GM06990 (cell line): Measurements from ENCODE around the gene BDH2.

Source experiments
- DNase-seq: peaks from one replicate; pipeline ENCODE4 v3.0.0-alpha.2; 2011; ENCODE audit not compliant: insufficient read length; ENCODE audit errors: extremely low read depth
- H3K27me3 ChIP-seq: replicated peaks from 2 replicates; pipeline ENCODE4 v1.6.0; 2011; ENCODE audit warnings: low read length; ENCODE audit not compliant: control insufficient read depth, insufficient read depth
- H3K36me3 ChIP-seq: 2 replicates; pipeline ENCODE4 v1.5.1; 2011; ENCODE audit warnings: low read length; ENCODE audit not compliant: control insufficient read depth, insufficient read depth
- H3K4me3 ChIP-seq: replicated peaks from 2 replicates; pipeline ENCODE4 v1.5.1; 2011; ENCODE audit warnings: low read depth, mild to moderate bottlenecking, control low read depth, low read length
- CTCF ChIP-seq: IDR thresholded peaks from 2 replicates; pipeline ENCODE4 v1.5.1; 2011; ENCODE audit warnings: low read length, control low read depth, mild to moderate bottlenecking, inconsistent platforms; ENCODE audit not compliant: insufficient read depth, poor library complexity, severe bottlenecking

BDH2 gene

GRCh38 chr4:103105558-103106356 lies 6.1 kb upstream of the BDH2 start:
- H3K36me3 ChIP-seq, result peaks cover 4% of the 10 kb centered on the region
- H3K4me3 ChIP-seq, result no peak overlapping the region
- no peak for TF ChIP-seq CTCF
- no peak for DNase-seq
- no peaks in the 10 kb centered on the region for H3K27me3 ChIP-seq

- no peaks in the 10 kb centered on the region for H3K27me3 ChIP-seq
- TF ChIP-seq CTCF, result no peak
- DNase-seq, result no peak
- no peak overlapping the region for H3K4me3 ChIP-seq
- peaks cover 2% of the 10 kb centered on the region for H3K36me3 ChIP-seq
These were observed 5.3 kb upstream of the BDH2 start for GRCh38 chr4:103104886-103105285.

GRCh38 chr4:103100691-103101090 lies 1.1 kb upstream of the BDH2 start:
- H3K27me3 ChIP-seq, result no peaks in the 10 kb centered on the region
- no peak for TF ChIP-seq CTCF
- DNase-seq, result no peak
- H3K36me3 ChIP-seq, result no peaks in the 10 kb centered on the region; the same call in 1 of the 2 replicates
- H3K4me3 ChIP-seq, result no peak overlapping the region

GRCh38 chr4:103098756-103099440 lies 736 bp downstream of the BDH2 start:
- H3K4me3 ChIP-seq, result peak overlapping the region; percentile 63
- TF ChIP-seq CTCF, result no peak
- no peak for DNase-seq
- no peaks in the 10 kb centered on the region for H3K27me3 ChIP-seq
- H3K36me3 ChIP-seq, result no peaks in the 10 kb centered on the region; the same call in 1 of the 2 replicates

GRCh38 chr4:103098341-103098740 lies 1.3 kb downstream of the BDH2 start:
- Histone ChIP-seq H3K27me3 (no peaks in the 10 kb centered on the region), H3K36me3 (no peaks in the 10 kb centered on the region; the same call in 1 of the 2 replicates), H3K4me3 (no peak overlapping the region)
- DNase-seq, result no peak
- TF ChIP-seq CTCF, result no peak
